PC-3 (cell line): ENCODE data around the gene WBP2NL. TPM values are rescaled to one million over a fixed set of nuclear protein-coding genes. Genes with fewer than 3 reads are reported as not detected.

Source experiments
- ATAC-seq: fragments of 200-7000 bp; cut with Tn5 transposase; 2 replicates; pipeline ENCODE4 v1.9.1; 2020; ENCODE audit warnings: mild to moderate bottlenecking, moderate library complexity
- BruUV-seq: library from RNA; stranded (reverse); fragments of 400-500 nt; replicated peaks from 2 replicates; lab custom pipeline; 2021; lab: Mats Ljungman, UMichigan
- CTCF ChIA-PET: fragments of 300-600 bp; sonication (Branson Sonifier 250); formaldehyde crosslinking; loops from one replicate; lab custom pipeline; 2022; ENCODE audit warnings: antibody characterized with exemption; lab: Charles Lee
- POLR2A ChIA-PET: fragments of 300-600 bp; sonication (Branson Sonifier 250); formaldehyde crosslinking; loops from one replicate; lab custom pipeline; 2022; ENCODE audit warnings: antibody characterized with exemption; ENCODE audit not compliant: unreplicated experiment; lab: Charles Lee
- DNase-seq: peaks from one replicate; pipeline ENCODE4 v3.0.0-alpha.2; 2015
- H2AFZ ChIP-seq: fragments of 300-600 bp; sonication (generic); 2 replicates; pipeline ENCODE4 v1.6.0; 2016; ENCODE audit warnings: antibody characterized with exemption, low read length
- H3F3A ChIP-seq: fragments of 300-600 bp; sonication (generic); one replicate; pipeline ENCODE4 v1.6.0; 2017; ENCODE audit warnings: antibody characterized with exemption, low read length, control low read depth, mild to moderate bottlenecking; ENCODE audit not compliant: unreplicated experiment
- H3K27ac ChIP-seq: fragments of 300-600 bp; sonication (generic); 2 replicates; pipeline ENCODE4 v1.5.1; 2016; ENCODE audit warnings: mild to moderate bottlenecking, low read length
- H3K27me3 ChIP-seq: fragments of 300-600 bp; sonication (generic); 2 replicates; pipeline ENCODE4 v1.6.1; 2016; ENCODE audit warnings: low read length, mixed read lengths
- H3K36me3 ChIP-seq: fragments of 300-600 bp; sonication (generic); 2 replicates; pipeline ENCODE4 v1.6.1; 2016; ENCODE audit warnings: low read depth, mixed run types, low read length, mixed read lengths
- H3K4me1 ChIP-seq: fragments of 300-600 bp; sonication (generic); 2 replicates; pipeline ENCODE4 v1.5.1; 2016; ENCODE audit warnings: low read length; ENCODE audit not compliant: insufficient read depth
- H3K4me2 ChIP-seq: fragments of 300-600 bp; sonication (generic); 2 replicates; pipeline ENCODE4 v1.6.0; 2016; ENCODE audit warnings: low read length
- H3K4me3 ChIP-seq: fragments of 300-600 bp; sonication (generic); 2 replicates; pipeline ENCODE4 v1.5.1; 2016; ENCODE audit warnings: mild to moderate bottlenecking, low read length, mixed read lengths
- H3K79me2 ChIP-seq: fragments of 300-600 bp; sonication (generic); 2 replicates; pipeline ENCODE4 v1.6.1; 2017; ENCODE audit warnings: low read length, mixed read lengths
- H3K9ac ChIP-seq: fragments of 300-600 bp; sonication (generic); 2 replicates; pipeline ENCODE4 v1.6.0; 2016; ENCODE audit warnings: mild to moderate bottlenecking, low read length
- H3K9me2 ChIP-seq: fragments of 300-600 bp; sonication (generic); replicated peaks from 2 replicates; pipeline ENCODE4 v1.6.1; 2016; ENCODE audit warnings: mixed run types, low read length, mixed read lengths
- H3K9me3 ChIP-seq: fragments of 300-600 bp; sonication (generic); 2 replicates; pipeline ENCODE4 v1.6.1; 2016; ENCODE audit warnings: low read length, mixed read lengths
- H4K20me1 ChIP-seq: fragments of 300-600 bp; sonication (generic); 2 replicates; pipeline ENCODE4 v1.6.1; 2016; ENCODE audit warnings: low read length, mixed read lengths
- EZH2 ChIP-seq: fragments of 300-600 bp; sonication (generic); IDR thresholded peaks from one replicate; pipeline ENCODE4 v1.6.1; 2017; ENCODE audit warnings: antibody characterized with exemption, mild to moderate bottlenecking, low read length; ENCODE audit not compliant: unreplicated experiment
- EZH2phosphoT487 ChIP-seq: fragments of 300-600 bp; sonication (generic); IDR thresholded peaks from 2 replicates; pipeline ENCODE4 v1.6.1; 2018; ENCODE audit warnings: mild to moderate bottlenecking, antibody characterized with exemption, low read length, borderline replicate concordance
- intact Hi-C: fragments of 100-400 bp; cut with micrococcal nuclease; formaldehyde crosslinking; loops from 2 replicates; pipeline ENCODE4 v1.9.0; 2023
- total RNA-seq: library from RNA; depleted of rRNA; stranded (reverse); fragments of >200 nt; gene quantifications from 2 replicates; pipeline ENCODE4 v1.2.3, GENCODE V29; 2014
- TF ChIP-seq, protein P1 (sequence below): fragments of 300-600 bp; sonication (generic); conservative IDR thresholded peaks from 2 replicates; pipeline ENCODE4 v1.5.1; 2017; ENCODE audit warnings: antibody characterized with exemption, low read depth, mild to moderate bottlenecking, low read length

Gene WBP2NL
- total RNA-seq, 1 experiment from 2014 or later: 0.33 TPM

DNA sequence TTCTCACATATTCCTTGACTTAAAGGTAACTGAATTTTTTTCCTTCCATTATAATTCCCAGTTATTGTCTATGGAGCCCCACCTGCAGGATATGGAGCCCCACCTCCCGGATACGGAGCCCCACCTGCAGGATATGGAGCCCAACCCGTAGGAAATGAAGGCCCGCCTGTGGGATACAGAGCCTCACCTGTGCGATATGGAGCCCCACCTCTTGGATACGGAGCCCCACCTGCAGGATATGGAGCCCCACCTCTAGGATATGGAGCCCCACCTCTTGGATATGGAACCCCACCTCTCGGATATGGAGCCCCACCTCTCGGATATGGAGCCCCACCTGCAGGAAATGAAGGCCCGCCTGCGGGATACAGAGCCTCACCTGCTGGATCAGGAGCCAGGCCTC lies 28.1 kb downstream of the WBP2NL start:
- ChIA-PET CTCF (no interaction called here), POLR2A (no interaction called here)
- TF ChIP-seq, protein P1, sequence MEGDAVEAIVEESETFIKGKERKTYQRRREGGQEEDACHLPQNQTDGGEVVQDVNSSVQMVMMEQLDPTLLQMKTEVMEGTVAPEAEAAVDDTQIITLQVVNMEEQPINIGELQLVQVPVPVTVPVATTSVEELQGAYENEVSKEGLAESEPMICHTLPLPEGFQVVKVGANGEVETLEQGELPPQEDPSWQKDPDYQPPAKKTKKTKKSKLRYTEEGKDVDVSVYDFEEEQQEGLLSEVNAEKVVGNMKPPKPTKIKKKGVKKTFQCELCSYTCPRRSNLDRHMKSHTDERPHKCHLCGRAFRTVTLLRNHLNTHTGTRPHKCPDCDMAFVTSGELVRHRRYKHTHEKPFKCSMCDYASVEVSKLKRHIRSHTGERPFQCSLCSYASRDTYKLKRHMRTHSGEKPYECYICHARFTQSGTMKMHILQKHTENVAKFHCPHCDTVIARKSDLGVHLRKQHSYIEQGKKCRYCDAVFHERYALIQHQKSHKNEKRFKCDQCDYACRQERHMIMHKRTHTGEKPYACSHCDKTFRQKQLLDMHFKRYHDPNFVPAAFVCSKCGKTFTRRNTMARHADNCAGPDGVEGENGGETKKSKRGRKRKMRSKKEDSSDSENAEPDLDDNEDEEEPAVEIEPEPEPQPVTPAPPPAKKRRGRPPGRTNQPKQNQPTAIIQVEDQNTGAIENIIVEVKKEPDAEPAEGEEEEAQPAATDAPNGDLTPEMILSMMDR: no peak
- no peak for TF ChIP-seq EZH2
- no peak for TF ChIP-seq EZH2phosphoT487
- Histone ChIP-seq H4K20me1 (no peaks in the 10 kb centered on the region), H3K9ac (no peak overlapping the region), H3K36me3 (no peaks in the 10 kb centered on the region), H3K9me3 (no peaks in the 10 kb centered on the region), H2AFZ (no peak overlapping the region), H3K27ac (no peak overlapping the region), H3K27me3 (no peaks in the 10 kb centered on the region), H3K9me2 (no peaks in the 10 kb centered on the region), H3K79me2 (no peaks in the 10 kb centered on the region), H3K4me3 (no peak overlapping the region), H3F3A (no peaks in the 10 kb centered on the region), H3K4me2 (no peak overlapping the region), H3K4me1 (peaks cover 10% of the 10 kb centered on the region)
- BruUV-seq: no TSS peak
- intact Hi-C loops: no loop called here
- ATAC-seq (no peak), DNase-seq (no peak)

DNA sequence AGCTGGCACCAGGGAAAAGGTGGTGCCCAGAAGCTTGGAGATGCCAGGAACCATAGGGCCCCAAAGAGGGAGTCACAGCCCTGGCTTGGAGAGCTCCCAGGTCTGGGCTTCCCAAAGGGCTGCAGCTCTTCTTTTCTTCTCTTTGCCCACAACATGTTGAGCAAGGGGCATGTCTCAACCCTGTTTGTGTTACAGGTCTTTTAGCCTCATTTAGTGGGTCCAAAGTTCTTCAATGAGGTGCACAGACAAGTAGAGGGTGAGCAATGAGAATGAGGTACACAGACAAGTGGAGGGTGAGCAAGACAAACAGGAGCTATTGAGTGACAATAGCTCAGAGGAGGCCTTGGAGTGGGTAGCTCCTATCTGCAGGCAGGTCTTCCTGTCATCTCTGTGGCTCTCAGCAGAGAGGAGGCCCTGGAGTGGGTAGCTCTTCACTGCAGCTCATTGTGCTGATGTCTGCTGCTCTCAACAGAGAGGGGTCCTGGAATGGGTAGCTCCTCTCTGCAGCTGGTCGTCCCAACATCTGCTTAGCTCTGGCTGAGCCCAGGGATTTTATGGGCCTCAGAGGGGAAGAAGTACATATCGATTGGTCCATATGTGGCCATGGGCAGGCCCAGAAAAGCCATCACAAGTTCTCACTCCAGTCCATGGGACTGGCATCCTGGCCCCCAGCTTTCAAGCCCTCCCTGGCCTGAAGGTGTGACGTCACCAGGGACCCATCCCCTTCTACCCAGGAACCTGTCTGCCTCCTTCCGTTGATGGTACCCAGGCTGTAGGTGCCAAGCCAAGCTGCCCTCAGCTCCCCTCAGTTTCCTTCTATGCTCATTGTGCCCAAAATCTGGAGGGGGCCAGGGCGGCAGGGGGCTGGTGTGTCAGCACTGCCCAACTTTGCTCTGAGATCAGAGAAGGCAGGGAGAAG lies 34.9 kb downstream of the WBP2NL start:
- H3K9me2 ChIP-seq: no peaks in the 10 kb centered on the region
- ChIA-PET POLR2A (no interaction called here), CTCF (no interaction called here)
- H3K27ac ChIP-seq: no peak overlapping the region
- H3K9ac ChIP-seq: no peak overlapping the region
- no TSS peak for BruUV-seq
- no peak overlapping the region for H2AFZ ChIP-seq
- ATAC-seq (no peak), DNase-seq (no peak)
- no peaks in the 10 kb centered on the region for H3K36me3 ChIP-seq
- TF ChIP-seq, protein P1: no peak
- TF ChIP-seq EZH2phosphoT487 (no peak), EZH2 (no peak)
- no peaks in the 10 kb centered on the region for H3K79me2 ChIP-seq
- H3K4me3 ChIP-seq: no peak overlapping the region
- no peaks in the 10 kb centered on the region for H3K9me3 ChIP-seq
- H3F3A ChIP-seq: no peaks in the 10 kb centered on the region
- intact Hi-C loops: no loop called here
- no peak overlapping the region for H3K4me2 ChIP-seq
- no peaks in the 10 kb centered on the region for H3K27me3 ChIP-seq
- H3K4me1 ChIP-seq: no peaks in the 10 kb centered on the region
- H4K20me1 ChIP-seq: no peaks in the 10 kb centered on the region

DNA sequence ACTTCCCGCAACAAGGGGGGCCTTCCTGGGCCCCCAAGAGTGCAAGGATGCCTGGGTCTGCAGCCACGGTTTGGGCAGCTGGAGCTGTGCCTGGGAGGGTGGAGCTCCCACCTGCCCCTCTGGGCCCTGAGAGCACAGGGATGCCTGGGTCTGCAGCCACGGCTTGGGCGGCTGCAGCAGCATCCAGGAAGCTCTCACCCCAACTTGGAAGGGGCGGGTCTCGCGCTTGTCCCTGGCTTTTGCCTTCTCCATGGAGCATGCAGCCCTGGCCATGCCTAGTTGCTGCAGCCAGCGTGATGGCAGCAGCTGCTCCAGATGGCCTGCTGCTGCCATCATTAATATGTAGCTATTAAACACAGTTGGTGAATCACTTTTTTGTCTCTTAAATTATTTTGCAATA lies 36.7 kb downstream of the WBP2NL start:
- Histone ChIP-seq H3K9me2 (no peaks in the 10 kb centered on the region), H3K79me2 (no peaks in the 10 kb centered on the region), H3F3A (no peaks in the 10 kb centered on the region), H3K4me1 (no peaks in the 10 kb centered on the region), H3K9ac (no peak overlapping the region), H3K9me3 (no peaks in the 10 kb centered on the region), H3K36me3 (no peaks in the 10 kb centered on the region), H3K4me2 (no peak overlapping the region), H3K27me3 (no peaks in the 10 kb centered on the region), H3K4me3 (no peak overlapping the region), H2AFZ (no peak overlapping the region), H4K20me1 (no peaks in the 10 kb centered on the region), H3K27ac (no peak overlapping the region)
- ATAC-seq: no peak
- intact Hi-C loops: no loop called here
- ChIA-PET POLR2A (interaction anchor here (0.6 kb wide), 1 partner anchor 980 kb away, joined by 3 read pairs; no protein-coding TSS in a partner anchor), CTCF (no interaction called here)
- DNase-seq: no peak
- BruUV-seq: no TSS peak
- TF ChIP-seq EZH2 (no peak), EZH2phosphoT487 (no peak)
- TF ChIP-seq, protein P1: no peak
